ENCODE results near the gene PIGO. TPM values are rescaled to one million over a fixed set of nuclear protein-coding genes. Genes with fewer than 3 reads are reported as not detected.

Gene PIGO
- total RNA-seq, 1 experiment from 2014 or later = 23.4 TPM

DNA sequence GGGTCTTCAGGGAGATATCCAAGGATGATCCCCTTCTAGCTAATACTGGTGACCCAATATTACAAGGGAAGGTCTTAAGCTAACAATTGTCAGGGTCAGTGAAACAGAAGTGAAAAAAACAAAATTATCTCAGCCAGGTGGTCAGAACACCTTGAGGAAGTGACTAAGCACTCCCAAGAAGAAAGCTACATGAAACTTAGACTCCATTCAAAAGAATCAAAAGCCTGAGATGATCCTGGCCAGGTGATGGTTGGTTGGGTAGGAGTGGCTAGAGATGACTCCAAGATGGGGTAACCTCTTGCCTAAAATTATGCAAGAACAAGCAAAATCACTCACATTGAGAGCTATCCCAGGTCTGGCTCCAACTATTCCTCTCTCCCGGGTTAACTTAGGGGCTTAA is 29.3 kb downstream of the PIGO start:
- Histone ChIP-seq H3K79me1 (ENCODE audit: insufficient read depth, low read depth, low read length, poor library complexity, severe bottlenecking) (no peaks in the 10 kb centered on the region), H2BK12ac (ENCODE audit: insufficient read length, low read depth, low read length) (no peak overlapping the region), H3K23me2 (ENCODE audit: insufficient read length, low read depth, low read length, poor library complexity, severe bottlenecking) (peaks cover 6% of the 10 kb centered on the region), H2AFZ (ENCODE audit: low read length) (no peak overlapping the region), H3K56ac (ENCODE audit: insufficient read length, low read depth, low read length) (no peak overlapping the region), H2BK120ac (ENCODE audit: low read depth, low read length, poor library complexity, severe bottlenecking) (no peak overlapping the region), H4K20me1 (ENCODE audit: control insufficient read depth, insufficient read depth, insufficient read length) (no peaks in the 10 kb centered on the region), H3K27ac (ENCODE audit: insufficient read length, low read depth, low read length) (no peak overlapping the region), H4K91ac (ENCODE audit: insufficient read length, low read depth, low read length) (no peak overlapping the region), H3K9ac (ENCODE audit: extremely low read depth, insufficient read length, low read length) (no peak overlapping the region), H3K79me2 (ENCODE audit: insufficient read depth, low read length) (peaks cover 39% of the 10 kb centered on the region), H4K8ac (replicated peaks; ENCODE audit: insufficient read length, low read depth, low read length) (no peak overlapping the region), H2BK15ac (ENCODE audit: low read depth, low read length) (no peak overlapping the region), H3K4ac (ENCODE audit: low read depth, low read length) (no peak overlapping the region), H2BK20ac (ENCODE audit: low read depth, low read length, poor library complexity, severe bottlenecking) (no peak overlapping the region), H3K4me1 (ENCODE audit: insufficient read depth, low read length) (no peaks in the 10 kb centered on the region), H3K23ac (ENCODE audit: insufficient read length, low read depth, low read length) (no peak overlapping the region), H3K4me2 (ENCODE audit: insufficient read depth, insufficient read length, low read length) (no peak overlapping the region), H2AK5ac (ENCODE audit: insufficient read length, low read length) (no peak overlapping the region), H3K14ac (ENCODE audit: insufficient read depth, low read length) (no peak overlapping the region), H2BK5ac (ENCODE audit: insufficient read length, low read length) (no peak overlapping the region), H4K5ac (ENCODE audit: insufficient read length, low read depth, low read length) (no peak overlapping the region), H3K27me3 (ENCODE audit: insufficient read depth, low read length) (no peaks in the 10 kb centered on the region), H3T11ph (ENCODE audit: low read length) (no peak overlapping the region), H3K18ac (ENCODE audit: insufficient read length, low read depth, low read length) (no peak overlapping the region), H3K9me3 (ENCODE audit: control insufficient read depth, low read depth, low read length) (no peaks in the 10 kb centered on the region)
- no peaks in the 10 kb centered on the region; a peak in 1 of 5 replicates for H3K9me3 Mint-ChIP-seq
- no peak overlapping the region for H3K27ac Mint-ChIP-seq
- no peak for DNase-seq
- H3K4me3 Mint-ChIP-seq = no peak overlapping the region
- peaks cover 15% of the 10 kb centered on the region in 2 experiments for H3K4me1 Mint-ChIP-seq
- no CpG with 5 or more reads among the region's 1 CpG for WGBS (ENCODE audit: extremely low coverage, insufficient read length, low lambda C conversion rate)
- no peaks in the 10 kb centered on the region; the same call in 1 of the 2 replicates for H3K27me3 Mint-ChIP-seq (ENCODE audit: low read depth)
- TF ChIP-seq, protein P1, sequence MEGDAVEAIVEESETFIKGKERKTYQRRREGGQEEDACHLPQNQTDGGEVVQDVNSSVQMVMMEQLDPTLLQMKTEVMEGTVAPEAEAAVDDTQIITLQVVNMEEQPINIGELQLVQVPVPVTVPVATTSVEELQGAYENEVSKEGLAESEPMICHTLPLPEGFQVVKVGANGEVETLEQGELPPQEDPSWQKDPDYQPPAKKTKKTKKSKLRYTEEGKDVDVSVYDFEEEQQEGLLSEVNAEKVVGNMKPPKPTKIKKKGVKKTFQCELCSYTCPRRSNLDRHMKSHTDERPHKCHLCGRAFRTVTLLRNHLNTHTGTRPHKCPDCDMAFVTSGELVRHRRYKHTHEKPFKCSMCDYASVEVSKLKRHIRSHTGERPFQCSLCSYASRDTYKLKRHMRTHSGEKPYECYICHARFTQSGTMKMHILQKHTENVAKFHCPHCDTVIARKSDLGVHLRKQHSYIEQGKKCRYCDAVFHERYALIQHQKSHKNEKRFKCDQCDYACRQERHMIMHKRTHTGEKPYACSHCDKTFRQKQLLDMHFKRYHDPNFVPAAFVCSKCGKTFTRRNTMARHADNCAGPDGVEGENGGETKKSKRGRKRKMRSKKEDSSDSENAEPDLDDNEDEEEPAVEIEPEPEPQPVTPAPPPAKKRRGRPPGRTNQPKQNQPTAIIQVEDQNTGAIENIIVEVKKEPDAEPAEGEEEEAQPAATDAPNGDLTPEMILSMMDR (conservative IDR thresholded peaks at IDR 0.05) = no peak
- peaks cover 73 to 91% (median 84%) of the 10 kb centered on the region in 3 experiments for H3K36me3 Mint-ChIP-seq (ENCODE audit: insufficient read depth in 1 of 3, low read depth in 3 of 3)

Data from H9 (cell line).